NCI-H510A (cell line): ENCODE results near the gene LTBR.
A peak's percentile ranks its signal among the peaks of the same experiment; 100 is the strongest.

Experiments
- DNase-seq: peaks from one replicate; lab custom pipeline; 2025; lab: John Stamatoyannopoulos, UW

Gene LTBR

DNA sequence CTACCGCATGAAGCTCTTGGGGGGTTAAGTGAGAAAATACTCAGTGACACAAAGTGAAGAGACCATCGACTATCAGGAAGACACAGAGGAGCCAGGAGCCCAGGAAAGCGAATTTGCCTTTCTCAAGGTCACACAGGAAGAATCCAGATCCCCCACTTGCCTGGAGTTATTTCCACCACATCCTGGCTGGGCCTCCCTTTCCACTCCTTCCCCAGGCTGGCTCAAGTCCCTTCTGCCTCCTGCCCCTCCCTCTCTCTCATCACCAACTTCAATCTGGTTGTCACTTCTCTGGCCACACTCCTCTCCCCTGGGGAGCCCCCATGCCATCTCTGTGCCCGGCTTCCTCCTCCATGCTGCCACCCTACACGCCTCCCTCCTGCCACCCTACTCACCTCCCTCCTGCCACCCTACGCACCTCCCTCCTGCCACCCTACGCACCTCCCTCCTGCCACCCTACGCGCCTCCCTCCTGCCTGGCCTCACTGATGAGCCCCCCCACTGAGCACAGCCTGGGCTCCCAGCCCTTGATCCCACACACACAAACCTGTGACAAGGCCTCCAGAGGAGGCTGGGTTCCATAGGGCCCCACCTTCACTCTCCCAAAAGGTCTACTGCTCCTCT lies 14.9 kb upstream of the LTBR start:
- DNase-seq, result no peak

DNA sequence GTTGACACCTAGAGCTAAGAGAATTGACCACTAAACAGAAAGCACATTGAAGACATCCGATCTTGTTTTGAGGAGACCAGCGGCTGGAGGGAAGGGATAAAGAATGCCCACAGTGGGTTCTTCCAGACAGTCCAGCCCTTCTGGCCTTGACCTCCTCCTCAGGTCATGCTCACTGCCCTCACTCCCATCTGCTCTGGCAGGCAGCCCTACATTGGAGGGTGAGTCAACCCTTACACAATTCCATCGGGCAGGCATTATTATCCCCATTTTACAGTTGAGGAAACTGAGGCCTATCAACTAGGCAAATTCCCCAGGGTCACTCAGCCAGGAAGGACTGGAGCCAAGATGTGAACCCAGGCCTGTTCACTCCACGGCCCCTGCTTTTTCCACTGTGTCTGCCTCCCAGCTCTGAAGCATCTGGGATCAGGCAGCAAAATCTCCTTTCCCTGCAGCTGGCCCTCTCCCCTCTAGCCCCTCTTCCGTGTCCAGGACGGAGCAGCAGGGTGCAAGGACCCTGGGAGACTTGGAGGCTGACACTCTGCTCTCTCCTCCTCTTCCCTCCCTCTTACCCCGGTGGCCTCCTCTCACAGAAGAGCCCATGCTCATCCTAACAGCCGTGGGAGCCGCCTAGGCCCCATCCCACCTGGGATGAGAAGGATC lies 13.9 kb upstream of the LTBR start:
- no peak for DNase-seq

DNA sequence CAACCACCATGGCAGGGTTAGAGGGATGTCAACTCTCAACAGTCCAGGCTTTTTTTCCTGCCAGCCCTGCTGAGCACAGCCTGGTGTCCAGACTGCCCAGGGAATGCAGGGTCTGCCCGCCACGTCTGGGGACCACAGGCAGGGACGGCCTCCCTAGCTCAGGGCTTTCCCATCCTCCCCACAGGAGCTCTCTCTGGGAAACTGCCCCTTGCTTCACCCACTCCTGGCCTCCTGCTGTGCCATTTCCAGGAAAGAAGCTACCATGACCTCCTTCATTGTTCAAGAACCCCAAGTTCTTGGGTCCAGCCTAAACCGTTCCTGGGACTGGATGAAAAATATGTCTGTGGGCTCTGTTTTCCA lies 13.4 kb upstream of the LTBR start:
- DNase-seq, result no peak

GRCh38 chr12:6370994-6371754 lies 12.8 kb upstream of the LTBR start:
- DNase-seq, result peak; percentile 86

DNA sequence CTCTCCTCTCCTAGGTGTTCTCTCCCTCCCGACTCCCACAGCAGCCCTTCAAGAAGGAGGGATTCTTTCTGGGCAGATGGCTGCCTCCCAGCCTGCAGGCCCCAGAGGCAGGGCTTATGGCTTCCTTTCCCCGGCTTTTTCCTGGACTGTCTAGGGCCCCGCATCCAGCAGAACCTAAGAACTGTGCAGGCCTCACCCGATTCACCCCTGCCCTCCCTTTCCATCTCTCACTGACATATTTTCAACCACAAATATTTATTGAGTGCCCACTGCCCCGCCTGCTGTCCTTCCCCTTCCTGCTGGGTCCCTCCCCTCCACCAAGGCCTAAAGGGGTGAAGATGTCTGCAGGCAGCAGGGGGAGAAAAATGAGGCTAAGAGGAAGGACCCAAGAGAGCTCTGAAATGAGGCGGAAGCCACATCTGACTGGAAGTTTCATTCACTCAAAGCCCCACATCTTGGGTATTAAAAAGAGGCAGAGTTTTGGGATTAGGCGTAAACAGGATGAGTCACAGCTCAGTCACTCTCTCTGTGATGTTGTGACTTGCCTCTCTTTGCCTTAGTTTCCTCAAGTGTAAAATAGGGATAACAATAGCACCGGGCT lies 11.5 kb upstream of the LTBR start:
- DNase-seq, result peak; percentile 83

- DNase-seq, result peak; percentile 69
These were observed 10.8 kb upstream of the LTBR start for GRCh38 chr12:6373022-6373787.

DNA sequence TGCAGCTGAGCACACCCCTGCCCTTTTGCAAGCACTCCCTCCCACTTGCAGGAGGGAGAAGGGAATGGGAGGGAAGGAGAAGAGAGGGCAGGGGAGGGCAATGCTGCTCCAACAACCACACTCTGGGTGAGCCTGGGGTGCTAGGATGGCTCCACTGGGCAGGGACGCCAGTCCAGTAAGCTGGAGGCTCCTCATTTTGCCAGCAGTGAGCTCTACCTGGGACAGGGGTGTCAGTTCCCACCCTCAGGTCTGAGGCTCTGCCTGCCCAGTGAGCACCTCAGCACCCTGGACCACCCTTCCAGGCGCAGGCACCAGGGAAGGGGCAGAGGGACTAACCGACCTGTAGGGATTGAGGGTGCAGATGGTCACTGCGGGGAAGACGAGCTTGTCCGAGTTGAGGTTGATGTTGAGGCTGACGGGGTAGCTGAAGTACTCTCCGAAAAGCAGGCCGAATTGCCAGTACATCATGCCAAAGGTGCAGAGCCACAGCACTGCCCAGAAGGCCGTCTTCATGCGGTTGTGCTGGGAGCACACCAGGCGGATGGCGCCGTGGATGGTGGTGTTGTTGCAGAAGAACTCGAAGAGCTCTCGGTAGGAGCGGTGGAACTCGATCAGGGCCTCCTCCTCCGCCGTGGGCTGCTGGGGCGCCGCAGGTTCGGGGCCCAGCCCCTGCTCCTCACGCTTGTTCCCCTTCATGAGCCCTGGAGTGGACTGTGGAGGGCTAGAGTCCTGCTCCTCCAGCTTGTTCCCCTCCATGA lies 9.8 kb upstream of the LTBR start:
- no peak for DNase-seq

DNA sequence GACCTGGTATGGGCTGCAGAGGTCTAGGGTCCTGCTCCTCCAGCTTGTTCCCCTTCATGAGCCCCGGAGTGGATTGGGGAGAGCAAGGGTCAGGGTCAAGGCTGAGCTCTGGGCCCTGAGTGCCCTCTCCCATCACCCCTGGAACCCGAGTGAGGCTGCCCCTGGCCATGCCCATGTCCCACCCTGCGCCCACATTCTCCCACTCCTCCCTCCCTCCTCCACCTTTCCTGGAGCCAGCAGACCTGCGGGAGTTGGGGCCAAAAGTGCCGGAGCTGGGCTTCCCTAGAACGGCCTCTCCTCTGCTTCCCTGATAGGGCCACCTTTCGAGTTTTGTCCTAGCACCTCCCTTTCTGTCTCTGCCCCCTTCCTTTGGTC lies 9.2 kb upstream of the LTBR start:
- DNase-seq, result no peak

DNA sequence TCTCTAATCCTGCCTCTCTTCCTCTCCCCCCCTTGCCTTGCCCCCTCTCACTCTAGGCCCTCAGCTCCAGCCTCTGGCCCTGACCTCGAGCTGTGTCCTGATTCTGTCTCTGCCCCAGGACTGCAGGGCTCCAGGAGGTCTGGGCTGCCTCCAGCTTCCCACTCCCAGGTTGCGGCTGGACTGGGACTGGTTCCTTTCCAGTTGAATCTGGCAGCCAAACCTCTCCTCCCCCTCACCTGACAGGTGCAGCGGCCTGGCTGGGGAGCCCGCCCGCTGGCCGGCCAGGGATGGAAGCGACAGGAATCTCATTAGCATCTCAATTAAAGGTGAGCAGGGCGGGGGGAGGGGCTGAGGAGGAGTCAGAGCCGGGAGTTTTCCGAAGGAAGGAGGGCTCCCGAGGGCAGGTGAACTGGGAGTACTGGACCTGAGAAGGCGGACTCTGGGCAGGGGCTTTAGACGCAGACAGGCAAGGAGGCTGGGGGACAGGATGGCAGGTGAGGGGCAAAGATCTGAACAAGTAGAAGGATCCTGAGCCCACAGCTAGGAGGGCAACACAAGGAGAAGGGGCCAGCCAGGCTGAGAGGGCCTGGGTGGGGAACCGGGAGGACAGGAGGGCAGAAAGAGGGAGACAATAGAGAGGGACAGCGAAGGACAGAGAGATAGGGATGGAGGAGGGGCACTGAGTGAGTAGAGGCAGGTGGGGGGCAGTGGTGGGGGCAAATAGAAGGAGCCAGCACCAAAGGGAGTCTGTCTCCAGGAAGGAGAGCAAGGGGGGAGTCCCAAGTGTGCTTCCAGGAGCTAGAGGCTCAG lies 8.5 kb upstream of the LTBR start, which contains the start of gene SCNN1A:
TSS of gene SCNN1A (minus strand) at position 295 of the 810 bp plus-strand sequence. CDS start 780 bp downstream, outside the sequence.
- peak; percentile 78 for DNase-seq

GRCh38 chr12:6376079-6376869 lies 7.7 kb upstream of the LTBR start:
- no peak for DNase-seq

GRCh38 chr12:6376870-6377666 lies 6.9 kb upstream of the LTBR start:
- no peak for DNase-seq

DNA sequence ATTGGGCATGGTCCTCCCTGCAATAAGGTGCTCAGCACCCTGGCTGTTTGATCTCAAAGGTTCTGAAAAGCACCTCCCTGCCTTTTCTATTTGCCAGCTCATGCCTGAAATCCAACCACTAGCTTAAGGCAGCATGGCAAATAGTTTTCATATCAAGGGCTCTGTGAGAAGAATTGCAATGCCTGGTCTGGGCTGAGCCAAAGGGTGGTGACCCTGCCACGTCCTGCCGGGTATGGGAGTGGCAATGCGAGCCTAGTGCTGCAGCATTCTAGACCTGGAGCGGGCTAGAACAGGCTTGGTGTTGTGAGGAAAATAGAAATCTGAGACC lies 6.3 kb upstream of the LTBR start:
- no peak for DNase-seq

- no peak for DNase-seq
These were observed 5.1 kb upstream of the LTBR start for GRCh38 chr12:6378709-6379472.

- no peak for DNase-seq
These were observed 3.5 kb upstream of the LTBR start for GRCh38 chr12:6380141-6381121.

DNA sequence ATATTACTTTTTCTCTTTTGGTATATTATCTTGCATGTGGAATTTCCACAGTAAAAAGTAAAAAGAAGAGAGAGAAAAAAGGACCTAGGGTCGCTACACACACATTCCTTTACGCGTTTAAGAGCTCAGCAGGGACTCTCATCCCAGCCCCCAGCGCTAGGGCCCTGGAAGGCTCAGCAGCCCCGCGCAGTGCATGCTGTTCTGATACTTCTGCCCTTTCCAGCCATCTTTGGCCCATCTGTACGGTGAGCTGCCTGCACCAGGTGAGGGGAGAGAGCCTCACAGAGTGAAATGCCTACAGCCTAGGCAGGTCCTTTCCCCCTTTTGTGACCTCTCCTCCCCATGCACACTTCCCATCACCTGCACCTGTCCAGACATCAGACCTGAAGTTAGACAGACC lies 1.6 kb upstream of the LTBR start:
- DNase-seq, result no peak

GRCh38 chr12:6382982-6383381 lies 980 bp upstream of the LTBR start:
- DNase-seq, result no peak
